ENCODE data around the gene CDT1. TPM values are rescaled to one million over a fixed set of nuclear protein-coding genes. Genes with fewer than 3 reads are reported as not detected.

The CDT1 gene
- total RNA-seq (2014; rRNA removed; shearing (Covaris generic); ENCODE audit: low replicate concordance), result 9.3 and 14.3 TPM in 2 replicates

DNA sequence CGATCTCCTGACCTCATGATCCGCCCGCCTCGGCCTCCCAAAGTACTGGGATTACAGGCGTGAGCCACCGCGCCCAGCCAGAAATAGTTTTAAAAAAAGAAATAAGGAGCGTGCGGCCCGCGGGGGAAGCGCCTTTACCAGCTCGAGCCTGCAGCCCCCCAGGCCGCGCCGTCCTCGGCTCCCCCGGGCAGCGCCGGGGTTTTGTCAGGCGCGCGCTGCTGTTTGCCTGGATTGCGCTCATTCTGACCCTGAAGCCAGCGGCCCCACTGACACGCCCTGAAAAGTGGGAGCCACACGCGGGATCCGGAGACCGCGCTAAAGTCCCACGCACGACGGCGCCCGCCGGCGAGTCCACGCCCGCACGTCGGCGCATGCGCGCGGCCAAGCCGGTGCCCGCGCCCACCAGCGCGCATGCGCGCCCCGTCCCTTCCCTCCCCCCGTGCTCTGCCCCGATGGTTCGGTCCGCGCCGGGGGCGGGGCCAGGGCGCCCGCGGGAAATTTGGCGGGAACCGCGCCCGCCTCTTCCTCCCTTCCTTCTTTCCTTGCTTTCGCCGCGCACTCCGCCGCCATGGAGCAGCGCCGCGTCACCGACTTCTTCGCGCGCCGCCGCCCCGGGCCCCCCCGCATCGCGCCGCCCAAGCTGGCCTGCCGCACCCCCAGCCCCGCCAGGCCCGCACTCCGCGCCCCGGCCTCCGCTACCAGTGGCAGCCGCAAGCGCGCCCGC, at the start of gene CDT1:
TSS of gene CDT1 (plus strand) at position 526 of the 724 bp plus-strand sequence. CDS start at position 569, 43 bp downstream.
- Histone ChIP-seq H3K36me3 (peaks cover 31% of the 10 kb centered on the region), H3K27me3 (no peaks in the 10 kb centered on the region), H3K4me3 (peak within 1 kb of the TSS; percentile 73), H3K9me3 (no peaks in the 10 kb centered on the region)
- DNase-seq, result peak; percentile 70

DNA sequence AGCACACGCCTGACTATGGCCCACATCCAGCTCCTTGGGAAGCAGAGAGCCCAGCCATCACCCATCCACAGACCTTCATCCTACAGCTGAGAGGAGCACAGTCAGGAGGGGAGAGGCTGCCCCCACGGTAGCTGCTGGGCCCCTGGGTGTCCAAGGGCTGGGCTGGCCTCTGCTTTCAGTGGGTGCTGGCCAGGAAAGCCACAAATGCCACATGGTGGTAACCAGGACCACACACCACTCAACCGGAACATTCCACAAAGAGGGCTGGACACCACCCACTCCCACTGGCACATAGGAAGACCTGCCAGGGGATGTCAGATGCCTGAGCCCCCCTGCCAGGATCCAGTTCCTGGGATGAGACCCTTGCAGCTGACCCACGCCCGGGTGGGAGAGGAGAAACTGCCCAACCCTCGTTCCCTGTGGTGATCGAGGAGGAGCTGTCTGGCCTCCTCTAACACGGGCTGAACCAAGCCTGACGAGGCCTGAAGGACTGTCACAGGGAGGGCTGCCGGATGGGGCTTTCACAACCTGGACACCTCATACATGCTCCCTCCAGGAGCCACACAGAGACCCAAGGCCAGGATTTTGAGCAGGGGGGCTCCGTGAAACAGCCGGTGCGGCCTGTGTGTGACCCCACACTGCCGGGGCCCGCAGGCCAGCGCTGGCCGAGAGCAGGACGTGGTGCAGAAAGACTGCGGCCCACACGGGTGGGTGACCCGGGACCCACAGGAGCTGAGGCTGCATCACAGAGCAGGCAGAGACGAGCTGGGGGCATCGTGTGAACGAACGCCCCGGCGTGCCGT, 49.3 kb upstream of the CDT1 start:
- H3K4me3 ChIP-seq, result no peak overlapping the region
- no peaks in the 10 kb centered on the region; the same call in none of the 2 replicates for H3K36me3 ChIP-seq
- DNase-seq, result no peak
- no peaks in the 10 kb centered on the region for H3K27me3 ChIP-seq
- no peaks in the 10 kb centered on the region for H3K9me3 ChIP-seq

DNA sequence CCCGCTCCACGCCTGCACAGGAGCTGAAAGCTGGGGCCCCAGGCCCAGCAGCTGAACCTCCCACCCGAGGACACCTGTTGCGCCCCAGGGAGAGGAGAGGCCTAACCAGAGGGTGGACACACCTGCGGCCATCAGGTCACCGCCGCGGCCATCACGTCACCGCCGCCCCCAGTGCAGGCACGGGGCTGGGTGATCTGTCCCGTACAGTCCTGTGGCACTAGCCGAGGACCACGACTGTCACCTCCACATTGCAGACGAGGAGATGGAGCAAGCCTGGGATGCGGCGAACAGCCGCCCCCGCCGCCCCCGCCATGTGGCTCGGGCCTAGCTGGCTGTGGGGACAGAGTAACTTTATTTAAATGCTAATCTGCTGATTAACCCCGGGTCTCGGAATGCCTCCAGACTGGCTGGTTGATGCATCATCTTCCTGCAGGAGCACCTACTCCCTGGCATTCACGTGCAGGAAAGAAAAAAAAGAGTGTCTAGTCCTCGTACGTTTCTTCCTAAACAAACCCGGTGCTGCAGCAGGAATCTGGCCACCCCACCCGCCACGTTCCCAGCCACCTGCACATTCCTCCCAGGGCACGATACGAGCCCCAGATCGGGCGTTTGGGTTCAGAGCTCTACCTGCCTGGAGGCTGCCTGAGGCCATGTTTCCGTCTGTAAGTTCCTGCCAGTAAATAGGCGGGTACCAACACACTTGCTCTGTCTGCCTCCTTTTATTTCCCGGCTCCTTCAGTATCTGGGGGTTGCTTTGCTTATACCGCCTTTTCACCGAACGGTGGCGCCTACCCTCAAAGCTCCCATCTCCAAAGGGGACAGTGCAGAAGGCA, 48.5 kb upstream of the CDT1 start:
- H3K4me3 ChIP-seq, result no peak overlapping the region
- H3K27me3 ChIP-seq, result no peaks in the 10 kb centered on the region
- DNase-seq, result peak; percentile 74
- H3K36me3 ChIP-seq, result no peaks in the 10 kb centered on the region; the same call in none of the 2 replicates
- H3K9me3 ChIP-seq, result no peaks in the 10 kb centered on the region

GRCh38 chr16:88755745-88756443, 47.7 kb upstream of the CDT1 start:
- Histone ChIP-seq H3K27me3 (no peaks in the 10 kb centered on the region), H3K4me3 (no peak overlapping the region), H3K36me3 (no peaks in the 10 kb centered on the region; the same call in none of the 2 replicates), H3K9me3 (no peaks in the 10 kb centered on the region)
- DNase-seq, result no peak

DNA sequence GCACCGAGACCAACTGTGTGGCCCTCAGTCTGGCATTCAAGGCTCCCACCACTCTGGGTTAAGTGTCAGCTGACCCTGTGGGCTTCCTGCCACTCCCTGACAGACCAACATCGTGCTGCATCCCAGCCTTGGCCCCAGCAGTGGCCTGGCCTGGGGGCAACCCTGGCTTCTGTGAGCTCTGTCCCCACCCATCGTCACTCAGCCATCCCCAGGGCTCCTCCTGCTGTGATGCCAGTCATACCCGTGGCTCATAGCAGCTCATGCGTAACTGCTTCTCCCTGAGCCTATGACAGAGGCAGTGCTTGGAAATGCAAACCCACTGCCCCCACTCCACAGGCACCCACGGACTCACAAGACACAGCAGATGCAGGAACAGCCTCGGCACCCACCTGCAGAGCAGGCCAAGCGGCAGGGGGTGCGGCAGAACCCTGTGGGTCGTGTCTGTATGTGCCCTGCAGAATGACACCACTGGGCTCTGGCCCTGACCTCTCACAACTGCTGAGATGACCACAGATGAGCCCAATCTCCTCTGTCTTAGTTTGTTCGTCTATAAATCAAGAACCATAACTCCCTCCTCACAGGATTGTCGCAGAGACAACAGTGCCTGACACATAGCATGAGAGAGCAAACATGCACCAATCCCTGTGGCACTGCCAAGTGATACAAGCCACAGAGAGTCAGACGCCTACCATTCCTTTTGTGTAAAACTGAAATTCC, 45.2 kb upstream of the CDT1 start:
- Histone ChIP-seq H3K4me3 (no peak overlapping the region), H3K9me3 (no peaks in the 10 kb centered on the region), H3K27me3 (no peaks in the 10 kb centered on the region), H3K36me3 (no peaks in the 10 kb centered on the region; the same call in 1 of the 2 replicates)
- no peak for DNase-seq

GRCh38 chr16:88758944-88759244, 44.7 kb upstream of the CDT1 start:
- Histone ChIP-seq H3K9me3 (no peaks in the 10 kb centered on the region), H3K4me3 (no peak overlapping the region), H3K27me3 (no peaks in the 10 kb centered on the region), H3K36me3 (no peaks in the 10 kb centered on the region; the same call in 1 of the 2 replicates)
- DNase-seq, result no peak

- Histone ChIP-seq H3K4me3 (no peak overlapping the region), H3K27me3 (no peaks in the 10 kb centered on the region), H3K9me3 (no peaks in the 10 kb centered on the region), H3K36me3 (no peaks in the 10 kb centered on the region; the same call in 1 of the 2 replicates)
- DNase-seq, result no peak
Observed at GRCh38 chr16:88759245-88759975, 44.2 kb upstream of the CDT1 start.

- no peaks in the 10 kb centered on the region; the same call in 1 of the 2 replicates for H3K36me3 ChIP-seq
- no peak overlapping the region for H3K4me3 ChIP-seq
- no peak for DNase-seq
- no peaks in the 10 kb centered on the region for H3K27me3 ChIP-seq
- no peaks in the 10 kb centered on the region for H3K9me3 ChIP-seq
Observed at GRCh38 chr16:88759976-88760350, 43.6 kb upstream of the CDT1 start.

GRCh38 chr16:88760424-88761142, 43.0 kb upstream of the CDT1 start:
- no peak for DNase-seq
- Histone ChIP-seq H3K27me3 (no peaks in the 10 kb centered on the region), H3K9me3 (no peaks in the 10 kb centered on the region), H3K4me3 (no peak overlapping the region), H3K36me3 (no peaks in the 10 kb centered on the region; the same call in 1 of the 2 replicates)

DNA sequence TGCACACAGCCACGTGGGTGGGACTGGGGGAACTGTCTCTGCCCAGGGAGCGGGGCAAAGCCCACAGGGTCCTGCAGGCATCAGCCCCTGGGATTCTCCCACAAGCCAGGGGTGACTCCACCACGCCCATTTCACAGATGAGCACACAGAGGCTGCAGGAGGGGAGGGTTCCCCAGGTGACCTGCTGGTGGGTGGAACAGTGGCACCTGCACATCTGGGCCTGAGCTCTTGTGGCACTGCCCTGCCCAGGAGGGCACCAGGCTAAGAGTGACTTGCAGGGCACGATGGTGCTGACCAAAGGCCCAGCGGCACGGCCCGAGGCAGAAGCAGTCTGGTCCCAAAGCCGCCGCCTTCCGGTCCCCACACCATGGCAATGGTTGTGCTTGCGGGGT, 42.5 kb upstream of the CDT1 start:
- no peaks in the 10 kb centered on the region for H3K9me3 ChIP-seq
- H3K4me3 ChIP-seq, result no peak overlapping the region
- H3K36me3 ChIP-seq, result no peaks in the 10 kb centered on the region; the same call in none of the 2 replicates
- H3K27me3 ChIP-seq, result no peaks in the 10 kb centered on the region
- no peak for DNase-seq

- no peak for DNase-seq
- Histone ChIP-seq H3K27me3 (no peaks in the 10 kb centered on the region), H3K4me3 (no peak overlapping the region), H3K36me3 (no peaks in the 10 kb centered on the region; the same call in none of the 2 replicates), H3K9me3 (no peaks in the 10 kb centered on the region)
Observed at GRCh38 chr16:88761830-88762229, 41.8 kb upstream of the CDT1 start.

DNA sequence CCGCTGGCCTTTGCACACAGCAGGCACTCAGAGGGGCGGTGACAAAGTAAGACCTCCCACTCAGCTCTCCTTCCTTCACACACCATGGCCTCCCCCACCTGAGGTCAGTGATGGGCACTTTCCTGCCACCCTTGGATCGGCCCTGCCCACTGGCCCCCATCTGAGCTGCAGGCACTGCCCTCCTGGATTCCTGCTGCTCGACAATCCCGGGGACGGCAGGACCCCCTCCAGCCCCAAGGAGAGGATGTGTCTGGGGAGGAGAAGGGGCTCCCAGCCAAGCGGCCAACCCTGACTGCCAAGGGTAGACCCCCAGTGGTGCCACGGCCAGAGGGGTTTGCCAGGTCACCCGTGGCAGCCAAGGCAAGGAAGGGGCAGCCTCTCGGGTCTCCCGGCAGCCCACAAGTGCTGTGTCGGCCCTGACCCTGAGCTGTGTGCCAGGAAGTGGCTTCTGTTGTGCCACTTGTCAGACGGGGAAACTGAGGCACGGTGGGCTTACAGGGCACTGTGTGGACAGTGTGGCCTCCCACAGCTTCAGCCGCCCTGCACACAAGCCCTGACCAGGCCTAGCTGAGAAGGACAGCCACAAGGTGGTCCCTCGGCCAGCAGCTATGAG, 41.2 kb upstream of the CDT1 start:
- no peak overlapping the region for H3K4me3 ChIP-seq
- H3K36me3 ChIP-seq, result no peaks in the 10 kb centered on the region; the same call in none of the 2 replicates
- no peak for DNase-seq
- no peaks in the 10 kb centered on the region for H3K27me3 ChIP-seq
- H3K9me3 ChIP-seq, result no peaks in the 10 kb centered on the region

GRCh38 chr16:88762941-88763340, 40.6 kb upstream of the CDT1 start:
- Histone ChIP-seq H3K27me3 (no peaks in the 10 kb centered on the region), H3K9me3 (no peaks in the 10 kb centered on the region), H3K36me3 (no peaks in the 10 kb centered on the region; the same call in none of the 2 replicates), H3K4me3 (no peak overlapping the region)
- DNase-seq, result no peak

- DNase-seq, result no peak
- Histone ChIP-seq H3K36me3 (no peaks in the 10 kb centered on the region; the same call in none of the 2 replicates), H3K4me3 (no peak overlapping the region), H3K27me3 (no peaks in the 10 kb centered on the region), H3K9me3 (no peaks in the 10 kb centered on the region)
Observed at GRCh38 chr16:88763502-88764053, 40.0 kb upstream of the CDT1 start.

Measured in MG63 (cell line).